Heart left ventricle (tissue), 13 donors: ENCODE data around the gene MICALL2.

Experiments used
- CTCF ChIP-seq, 12 donors: fragments of 200-600 bp; sonication (generic) in 4 of 12; IDR thresholded peaks; one replicate each; pipeline versions ENCODE4 v1.5.0 to v1.8.0; 2018 to 2022; ENCODE audit warnings: antibody characterized with exemption in 12 of 12, mild to moderate bottlenecking in 5 of 12
- POLR2A ChIP-seq, 2 donors: fragments of 450-650 bp; IDR thresholded peaks; one replicate each; pipeline ENCODE4 v1.6.1; 2017; ENCODE audit warnings: antibody characterized with exemption in 2 of 2, mild to moderate bottlenecking in 2 of 2, moderate library complexity in 2 of 2
- donor health status: ischemic (EF 13 %, LVEDD 7.1; RV severe dilation, severe dysfunction).
- donor health status: DM: no; HTN: yes; CAD: no.
- donor health status: DM: no; HTN: no; CAD: no.
- donor health status: ischemic (EF 25% LVEDD 6.9; RV normal size, moderate dysfunction).
- donor health status: ischemic (EF 25% LVEDD 5.7; RV mildly dilated, moderate dysfunction).
- donor health status: ischemic (EF 35%, LVEDD 5.7; RV mildly dilated, moderate dysfunction).
- donor health status: nonischemic (EF 11% LVEDD 7.7; RV severe dilation, severe dysfunction).
- donor health status: DM: yes; HTN: yes; CAD: no.
- donor health status: PGD.
- donor health status: ischemic (EF 29% LVEDD 5.4; RV normal size, mild dysfunction).
- donor health status: nonischemic (EF 23%, LVEDD 6.1; RV moderate dilation, normal function).

GRCh38 chr7:1419688-1420087 lies 39.6 kb downstream of the MICALL2 start:
- no peak for TF ChIP-seq CTCF (IDR thresholded peaks at IDR 0.05)
- no peak for TF ChIP-seq POLR2A (IDR thresholded peaks at IDR 0.05)
